Measurements from ENCODE around the gene OOSP3. TPM values are rescaled to one million over a fixed set of nuclear protein-coding genes. Genes with fewer than 3 reads are reported as not detected.
"Not testable (repeated sequence)": the region's sequence is repeated elsewhere in the genome, so short reads cannot be mapped to it uniquely, and the experiment has no call there.

The OOSP3 gene
- total and polyA plus RNA-seq, 2 donors (not counting 3 experiments of a cell fraction or from before 2014, with no cell fraction given) = not detected

DNA sequence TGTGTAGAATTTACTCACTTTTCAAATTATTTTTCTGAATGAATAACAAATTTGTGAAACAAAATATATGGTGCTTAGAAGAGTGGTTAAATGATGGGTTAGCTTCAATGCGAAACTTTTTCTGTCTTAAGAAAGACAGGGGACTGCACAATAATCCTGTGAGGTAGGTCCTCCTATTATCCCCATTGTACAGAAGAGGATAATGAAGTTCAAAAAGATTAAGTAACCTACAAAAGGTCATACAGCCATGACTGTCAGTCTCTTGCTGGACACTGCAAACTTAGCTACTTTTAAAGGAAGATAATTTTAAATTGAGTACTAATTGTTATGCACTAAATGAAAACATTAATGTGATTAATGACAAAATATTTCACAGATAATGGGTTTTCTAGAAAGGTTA lies 5.0 kb downstream of the OOSP3 start:
- intact Hi-C loops (cut with micrococcal nuclease) (no loop called here), dilution Hi-C loops (cut with MboI; ENCODE audit: extremely low pct_ligation_motif_present, low sequenced_read_pairs) (no loop called here)
- BruUV-seq (replicated peaks) = no TSS peak

DNA sequence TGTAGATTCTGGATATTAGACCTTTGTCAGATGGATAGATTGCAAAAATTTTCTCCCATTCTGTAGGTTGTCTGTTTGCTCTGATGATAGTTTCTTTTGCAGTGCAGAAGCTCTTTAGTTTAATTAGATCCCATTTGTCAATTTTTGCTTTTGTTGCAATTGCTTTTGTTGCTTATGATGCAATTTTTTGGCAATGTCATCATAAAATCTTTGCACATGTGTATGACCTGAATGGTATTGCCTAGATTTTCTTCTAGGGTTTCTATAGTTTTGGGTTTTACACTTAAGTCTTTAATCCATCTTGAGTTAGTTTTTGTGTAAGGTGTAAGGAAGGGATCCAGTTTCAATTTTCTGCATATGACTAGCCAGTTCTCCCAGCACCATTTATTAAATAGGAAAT lies 8.6 kb downstream of the OOSP3 start:
- intact Hi-C loops (cut with micrococcal nuclease); H3K4me1 ChIP-seq (ENCODE audit: control insufficient read depth, extremely low read depth, insufficient read depth, low read length); H3K4me3 ChIP-seq (replicated peaks in 1 of 3; ENCODE audit: insufficient read depth in 1 of 3, low read depth in 1 of 3, low read length in 3 of 3); H2AFZ ChIP-seq (ENCODE audit: low read depth, low read length); BruUV-seq (replicated peaks); H4K20me1 ChIP-seq (replicated peaks; ENCODE audit: control insufficient read depth, extremely low read depth, insufficient read depth, low read length); H3K9me3 ChIP-seq (replicated peaks; ENCODE audit: control insufficient read depth, insufficient read depth, low read length); DNase-seq (ENCODE audit: low read depth, low spot score); dilution Hi-C loops (cut with MboI; ENCODE audit: extremely low pct_ligation_motif_present, low sequenced_read_pairs); H3K27me3 ChIP-seq (ENCODE audit: control insufficient read depth in 2 of 2, insufficient read depth in 2 of 2, low read length in 2 of 2); H3K36me3 ChIP-seq (ENCODE audit: control insufficient read depth in 2 of 2, extremely low read depth in 1 of 2, insufficient read depth in 2 of 2, low read length in 2 of 2); H3K79me2 ChIP-seq (ENCODE audit: control insufficient read depth, insufficient read depth, low read length); POLR2A ChIA-PET; H3K9me1 ChIP-seq (replicated peaks; ENCODE audit: control insufficient read depth, extremely low read depth, insufficient read depth, low read length); H3K9ac ChIP-seq (replicated peaks; ENCODE audit: extremely low read depth, insufficient read depth, low read length); FAIRE-seq; H3K4me2 ChIP-seq (ENCODE audit: insufficient read depth, low read length); H3K27ac ChIP-seq (ENCODE audit: insufficient read depth, low read depth, low read length): not testable (repeated sequence)
- CTCF ChIA-PET = interaction anchor here (1.0 kb wide), 1 partner anchor 32 kb away, joined by 3 read pairs; no protein-coding TSS in a partner anchor

More for the DNA sequence above, 5.0 kb downstream of the OOSP3 start:
- Histone ChIP-seq H4K20me1 (replicated peaks; ENCODE audit: control insufficient read depth, extremely low read depth, insufficient read depth, low read length) (no peaks in the 10 kb centered on the region), H3K36me3 (ENCODE audit: control insufficient read depth in 2 of 2, extremely low read depth in 1 of 2, insufficient read depth in 2 of 2, low read length in 2 of 2) (no peaks in the 10 kb centered on the region), H3K9ac (replicated peaks; ENCODE audit: extremely low read depth, insufficient read depth, low read length) (no peak overlapping the region), H2AFZ (ENCODE audit: low read depth, low read length) (no peak overlapping the region), H3K79me2 (ENCODE audit: control insufficient read depth, insufficient read depth, low read length) (no peaks in the 10 kb centered on the region), H3K4me2 (ENCODE audit: insufficient read depth, low read length) (no peak overlapping the region), H3K9me3 (replicated peaks; ENCODE audit: control insufficient read depth, insufficient read depth, low read length) (no peaks in the 10 kb centered on the region), H3K4me1 (ENCODE audit: control insufficient read depth, extremely low read depth, insufficient read depth, low read length) (no peaks in the 10 kb centered on the region), H3K27me3 (ENCODE audit: control insufficient read depth in 2 of 2, insufficient read depth in 2 of 2, low read length in 2 of 2) (no peaks in the 10 kb centered on the region), H3K27ac (ENCODE audit: insufficient read depth, low read depth, low read length) (no peak overlapping the region), H3K9me1 (replicated peaks; ENCODE audit: control insufficient read depth, extremely low read depth, insufficient read depth, low read length) (peaks cover 2% of the 10 kb centered on the region), H3K4me3 (replicated peaks in 1 of 3; ENCODE audit: insufficient read depth in 1 of 3, low read depth in 1 of 3, low read length in 3 of 3) (no peak overlapping the region)
- DNase-seq (ENCODE audit: low read depth, low spot score) (no peak), FAIRE-seq (no peak)
- TF ChIP-seq, protein P1, sequence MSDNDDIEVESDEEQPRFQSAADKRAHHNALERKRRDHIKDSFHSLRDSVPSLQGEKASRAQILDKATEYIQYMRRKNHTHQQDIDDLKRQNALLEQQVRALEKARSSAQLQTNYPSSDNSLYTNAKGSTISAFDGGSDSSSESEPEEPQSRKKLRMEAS (IDR thresholded peaks at IDR 0.05; ENCODE audit: insufficient read depth, insufficient read length) = no peak
- no peak for TF ChIP-seq FOS (IDR thresholded peaks at IDR 0.05; ENCODE audit: borderline replicate concordance, insufficient read depth, low read length)
- no peak for TF ChIP-seq EZH2 (IDR thresholded peaks at IDR 0.05; ENCODE audit: borderline replicate concordance, low read depth, low read length, severe bottlenecking)
- TF ChIP-seq, protein P2, sequence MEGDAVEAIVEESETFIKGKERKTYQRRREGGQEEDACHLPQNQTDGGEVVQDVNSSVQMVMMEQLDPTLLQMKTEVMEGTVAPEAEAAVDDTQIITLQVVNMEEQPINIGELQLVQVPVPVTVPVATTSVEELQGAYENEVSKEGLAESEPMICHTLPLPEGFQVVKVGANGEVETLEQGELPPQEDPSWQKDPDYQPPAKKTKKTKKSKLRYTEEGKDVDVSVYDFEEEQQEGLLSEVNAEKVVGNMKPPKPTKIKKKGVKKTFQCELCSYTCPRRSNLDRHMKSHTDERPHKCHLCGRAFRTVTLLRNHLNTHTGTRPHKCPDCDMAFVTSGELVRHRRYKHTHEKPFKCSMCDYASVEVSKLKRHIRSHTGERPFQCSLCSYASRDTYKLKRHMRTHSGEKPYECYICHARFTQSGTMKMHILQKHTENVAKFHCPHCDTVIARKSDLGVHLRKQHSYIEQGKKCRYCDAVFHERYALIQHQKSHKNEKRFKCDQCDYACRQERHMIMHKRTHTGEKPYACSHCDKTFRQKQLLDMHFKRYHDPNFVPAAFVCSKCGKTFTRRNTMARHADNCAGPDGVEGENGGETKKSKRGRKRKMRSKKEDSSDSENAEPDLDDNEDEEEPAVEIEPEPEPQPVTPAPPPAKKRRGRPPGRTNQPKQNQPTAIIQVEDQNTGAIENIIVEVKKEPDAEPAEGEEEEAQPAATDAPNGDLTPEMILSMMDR (IDR thresholded peaks at IDR 0.05; ENCODE audit: extremely low read depth in 1 of 2, insufficient read depth in 1 of 2, low read depth in 1 of 2, low read length in 2 of 2) = no peak
- TF ChIP-seq GATA2 (IDR thresholded peaks at IDR 0.05; ENCODE audit: insufficient read depth, insufficient read length, low read depth, low read length) = no peak
- TF ChIP-seq POLR2AphosphoS5 (IDR thresholded peaks at IDR 0.05; ENCODE audit: insufficient read depth, low read depth, low read length) = no peak
- TF ChIP-seq JUN (IDR thresholded peaks at IDR 0.05; ENCODE audit: borderline replicate concordance, insufficient read depth, insufficient read length, low read depth) = no peak
- TF ChIP-seq MYC (IDR thresholded peaks at IDR 0.05; ENCODE audit: low read depth, low read length) = no peak
- TF ChIP-seq POLR2A (IDR thresholded peaks at IDR 0.05; ENCODE audit: low read depth, low read length) = no peak
- ChIA-PET CTCF (interaction anchor here (1.8 kb wide), 1 partner anchor 35 kb away, joined by 6 read pairs; no protein-coding TSS in a partner anchor), POLR2A (no interaction called here)

All from endothelial cell of umbilical vein (primary cell).